ENCODE data around the gene TSSC4.

- no peak for TF ChIP-seq CTCF (IDR thresholded peaks at IDR 0.05)
- no peak for TF ChIP-seq POLR2A (IDR thresholded peaks at IDR 0.05)
These were observed 30.8 kb downstream of the TSSC4 start for GRCh38 chr11:2431395-2431794.
